ENCODE data around the gene MLC1.

The MLC1 gene

DNA sequence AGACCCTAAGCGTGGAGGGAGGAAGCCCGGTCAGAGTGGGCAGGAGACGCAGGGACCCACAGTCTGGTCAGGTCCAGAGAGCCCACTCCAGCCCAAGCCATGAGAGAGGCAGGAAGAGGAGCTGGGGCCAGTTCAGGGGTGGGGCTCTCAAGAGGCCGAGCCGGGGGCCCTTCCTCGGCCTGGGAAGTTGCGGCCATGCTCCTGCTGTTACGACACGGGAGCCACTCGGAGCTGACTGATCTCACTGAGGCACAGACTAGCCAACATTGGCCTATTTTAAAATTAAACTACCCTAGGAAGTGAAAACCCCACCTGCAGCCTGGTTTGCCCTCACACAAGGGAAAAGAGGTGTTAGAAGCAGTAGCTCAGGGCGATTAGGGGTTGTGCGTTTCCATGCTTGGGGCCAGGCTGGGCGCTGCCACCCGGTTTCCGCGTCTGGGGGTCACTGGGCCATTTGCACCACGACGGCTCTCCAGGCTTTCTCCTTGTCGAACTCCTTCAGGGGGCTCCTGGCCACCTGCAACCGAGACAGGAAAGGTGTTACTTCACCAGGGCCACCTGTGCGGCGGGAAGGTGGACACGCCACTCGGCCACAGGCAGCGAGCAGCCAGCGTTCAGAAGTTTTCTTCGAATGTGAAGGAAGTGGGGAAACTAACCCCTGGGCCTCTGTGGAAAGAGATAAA lies 23.9 kb downstream of the MLC1 start:
- FAIRE-seq = no peak
- TF ChIP-seq TAF1 (IDR thresholded peaks at IDR 0.05; ENCODE audit: borderline replicate concordance, low read depth, low read length) = no peak
- no peak for TF ChIP-seq POLR2A (IDR thresholded peaks at IDR 0.05; ENCODE audit: low read depth, low read length)
- no peak for TF ChIP-seq POLR2AphosphoS5 (IDR thresholded peaks at IDR 0.05; ENCODE audit: low read depth, low read length)
- DNase-seq (ENCODE audit: insufficient read length) = no peak

DNA sequence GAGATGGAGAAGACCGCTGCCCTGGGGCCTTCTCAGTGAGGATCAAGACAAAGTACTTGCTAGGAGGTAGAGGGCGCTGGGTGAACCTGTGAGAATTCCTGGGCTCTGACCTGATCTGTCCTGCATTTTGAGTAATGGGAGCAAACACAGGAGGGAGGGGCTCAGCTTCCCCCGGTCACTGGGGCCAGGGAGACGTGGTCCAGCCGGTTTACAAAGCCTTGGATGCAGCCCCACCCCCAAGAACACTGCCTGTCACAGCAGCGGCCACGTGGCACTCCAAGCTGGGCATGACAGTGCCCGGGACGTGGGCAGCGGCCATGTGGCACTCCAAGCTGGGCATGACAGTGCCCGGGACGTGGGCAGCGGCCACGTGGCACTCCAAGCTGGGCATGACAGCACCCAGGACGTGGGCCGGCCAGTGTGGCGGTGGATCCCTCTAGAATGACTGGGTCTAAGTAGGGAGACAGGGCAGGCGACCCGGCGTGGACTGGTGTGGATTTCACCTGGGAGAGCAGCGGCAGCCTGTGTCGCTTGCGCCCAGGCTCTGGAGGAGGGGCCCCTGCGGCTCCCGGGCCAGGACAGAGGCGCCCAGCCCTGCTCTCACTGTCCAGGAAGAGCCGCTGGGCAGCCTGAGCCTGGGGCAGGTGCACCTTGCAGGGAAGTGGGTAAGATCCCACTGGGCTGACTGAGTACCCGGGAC lies 24.6 kb downstream of the MLC1 start:
- DNase-seq (ENCODE audit: insufficient read length) = no peak
- FAIRE-seq = no peak
- TF ChIP-seq POLR2AphosphoS5 (IDR thresholded peaks at IDR 0.05; ENCODE audit: low read depth, low read length) = no peak
- TF ChIP-seq TAF1 (IDR thresholded peaks at IDR 0.05; ENCODE audit: borderline replicate concordance, low read depth, low read length) = no peak
- TF ChIP-seq POLR2A (IDR thresholded peaks at IDR 0.05; ENCODE audit: low read depth, low read length) = no peak

DNA sequence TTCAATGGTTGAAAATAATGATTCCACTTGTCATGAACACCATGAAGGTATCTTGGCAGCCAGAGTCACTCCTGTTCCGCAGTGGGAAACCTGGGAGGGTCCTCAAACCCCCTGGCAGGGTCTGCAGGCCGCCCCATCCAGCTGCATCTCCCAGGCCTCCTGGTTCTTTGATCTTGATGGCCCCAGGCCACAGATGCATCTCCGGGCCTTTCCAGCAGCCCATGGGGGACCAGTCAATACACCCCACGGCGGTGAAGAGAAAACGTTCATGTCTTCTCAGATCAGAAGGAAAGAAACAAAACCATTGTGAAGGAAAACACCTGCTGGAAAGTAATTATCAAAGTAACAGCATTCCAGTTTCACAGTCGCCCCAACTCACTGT lies 25.4 kb downstream of the MLC1 start:
- no peak for TF ChIP-seq TAF1 (IDR thresholded peaks at IDR 0.05; ENCODE audit: borderline replicate concordance, low read depth, low read length)
- TF ChIP-seq POLR2A (IDR thresholded peaks at IDR 0.05; ENCODE audit: low read depth, low read length) = no peak
- TF ChIP-seq POLR2AphosphoS5 (IDR thresholded peaks at IDR 0.05; ENCODE audit: low read depth, low read length) = no peak
- FAIRE-seq (no peak), DNase-seq (ENCODE audit: insufficient read length) (no peak)

- TF ChIP-seq TAF1 (IDR thresholded peaks at IDR 0.05; ENCODE audit: borderline replicate concordance, low read depth, low read length) (no peak), POLR2A (IDR thresholded peaks at IDR 0.05; ENCODE audit: low read depth, low read length) (no peak), POLR2AphosphoS5 (IDR thresholded peaks at IDR 0.05; ENCODE audit: low read depth, low read length) (no peak)
- no peak for FAIRE-seq
- no peak for DNase-seq (ENCODE audit: insufficient read length)
These were observed 26.0 kb downstream of the MLC1 start for GRCh38 chr22:50058906-50059880.

- FAIRE-seq (no peak), DNase-seq (ENCODE audit: insufficient read length) (no peak)
- TF ChIP-seq TAF1 (IDR thresholded peaks at IDR 0.05; ENCODE audit: borderline replicate concordance, low read depth, low read length) (no peak), POLR2A (IDR thresholded peaks at IDR 0.05; ENCODE audit: low read depth, low read length) (no peak), POLR2AphosphoS5 (IDR thresholded peaks at IDR 0.05; ENCODE audit: low read depth, low read length) (no peak)
These were observed 26.9 kb downstream of the MLC1 start, which contains the start of gene TTLL8 for GRCh38 chr22:50058061-50058905. Gene TTLL8 (minus strand): TSS chr22:50058298.

DNA sequence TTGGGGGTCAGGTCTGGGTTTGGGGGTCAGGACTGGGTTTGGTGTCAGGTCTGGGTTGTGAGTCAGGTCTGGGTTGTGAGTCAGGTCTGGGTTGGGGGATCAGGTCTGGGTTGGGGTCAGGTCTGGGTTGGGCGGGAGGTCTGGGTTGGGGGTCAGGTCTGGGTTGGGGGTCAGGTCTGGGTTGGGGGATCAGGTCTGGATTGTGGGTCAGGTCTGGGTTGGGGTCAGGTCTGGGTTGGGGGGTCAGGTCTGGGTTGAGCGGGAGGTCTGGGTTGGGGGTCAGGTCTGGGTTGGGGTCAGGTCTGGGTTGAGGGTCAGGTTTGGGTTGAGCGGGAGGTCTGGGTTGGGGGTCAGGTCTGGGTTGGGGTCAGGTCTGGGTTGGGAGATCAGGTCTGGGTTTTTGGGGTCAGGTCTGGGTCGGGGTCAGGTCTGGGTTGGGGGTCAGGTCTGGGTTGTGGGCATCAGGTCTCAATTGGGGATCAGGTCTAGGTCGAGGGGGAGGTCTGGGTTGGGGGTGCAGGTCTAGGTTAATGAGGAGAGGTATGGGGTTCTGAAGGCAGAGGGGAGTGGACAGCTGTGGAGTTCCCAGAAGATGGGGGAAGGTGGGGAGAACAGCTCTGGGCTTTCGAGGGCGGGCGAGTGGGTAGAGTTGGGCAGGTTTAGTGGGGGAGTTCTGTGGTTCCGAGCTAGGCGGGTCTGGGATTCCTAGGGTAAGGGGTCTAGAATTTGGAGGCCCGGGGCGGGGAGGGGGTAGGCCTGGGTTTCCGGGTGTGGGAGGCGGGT lies 27.8 kb downstream of the MLC1 start:
- TF ChIP-seq TAF1 (IDR thresholded peaks at IDR 0.05; ENCODE audit: borderline replicate concordance, low read depth, low read length) (no peak), POLR2A (IDR thresholded peaks at IDR 0.05; ENCODE audit: low read depth, low read length) (no peak), POLR2AphosphoS5 (IDR thresholded peaks at IDR 0.05; ENCODE audit: low read depth, low read length) (no peak)
- DNase-seq (ENCODE audit: insufficient read length) (no peak), FAIRE-seq (no peak)

DNA sequence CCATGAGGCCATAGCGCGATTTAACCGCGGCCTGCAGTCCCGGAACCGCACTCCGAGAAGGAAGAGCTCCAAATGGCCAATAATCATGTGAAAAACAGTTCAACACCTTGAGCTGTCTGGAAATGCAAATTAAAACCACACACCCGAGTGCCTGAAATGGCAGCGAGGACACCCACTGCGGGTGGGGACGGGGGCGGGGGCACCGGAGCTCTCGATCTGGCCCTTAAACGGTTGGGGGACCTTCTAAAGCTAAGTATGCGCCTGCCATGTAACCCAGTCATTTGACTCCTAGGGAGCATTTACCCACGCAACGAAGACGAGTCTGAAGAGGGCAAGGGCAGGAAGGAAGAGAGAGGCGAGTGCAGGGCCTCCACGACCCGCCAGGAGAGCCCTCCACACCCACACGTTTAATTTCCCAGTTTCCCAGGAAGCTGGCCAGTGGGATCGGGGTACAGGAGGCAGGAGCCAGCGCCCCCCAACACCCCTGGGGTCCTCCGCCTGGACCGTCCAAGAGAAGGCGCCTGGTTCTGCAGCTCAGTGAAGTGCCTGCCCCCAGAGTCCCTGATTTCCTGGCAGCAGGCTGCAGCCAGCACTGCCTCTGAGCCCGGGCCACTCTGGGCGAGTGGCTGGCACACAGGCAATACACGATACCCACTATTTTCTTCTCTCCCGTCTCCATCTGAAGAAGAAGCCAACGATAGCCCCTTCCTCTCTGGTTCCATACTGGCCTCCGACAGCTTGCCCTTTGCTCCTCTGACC lies 28.8 kb downstream of the MLC1 start:
- FAIRE-seq (no peak), DNase-seq (ENCODE audit: insufficient read length) (no peak)
- no peak for TF ChIP-seq POLR2A (IDR thresholded peaks at IDR 0.05; ENCODE audit: low read depth, low read length)
- no peak for TF ChIP-seq POLR2AphosphoS5 (IDR thresholded peaks at IDR 0.05; ENCODE audit: low read depth, low read length)
- no peak for TF ChIP-seq TAF1 (IDR thresholded peaks at IDR 0.05; ENCODE audit: borderline replicate concordance, low read depth, low read length)

DNA sequence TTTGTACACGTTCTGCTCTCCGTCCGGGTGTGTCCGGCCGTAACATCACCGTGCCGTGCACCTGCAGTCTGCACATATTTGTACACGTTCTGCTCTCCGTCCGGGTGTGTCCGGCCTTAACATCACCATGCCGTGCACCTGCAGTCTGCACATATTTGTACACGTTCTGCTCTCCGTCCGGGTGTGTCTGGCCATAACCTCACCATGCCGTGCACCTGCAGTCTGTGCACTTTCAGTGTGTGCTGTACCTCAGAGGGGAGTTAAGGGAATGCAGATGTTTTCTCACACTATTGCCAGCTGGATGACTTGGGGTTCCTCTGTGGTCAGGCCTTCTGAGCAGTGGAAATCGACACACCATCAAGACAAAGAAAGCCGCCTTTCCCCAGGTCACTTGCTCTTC lies 31.4 kb downstream of the MLC1 start:
- DNase-seq (ENCODE audit: insufficient read length) = no peak
- TF ChIP-seq POLR2A (IDR thresholded peaks at IDR 0.05; ENCODE audit: low read depth, low read length) (no peak), POLR2AphosphoS5 (IDR thresholded peaks at IDR 0.05; ENCODE audit: low read depth, low read length) (no peak), TAF1 (IDR thresholded peaks at IDR 0.05; ENCODE audit: borderline replicate concordance, low read depth, low read length) (no peak)
- FAIRE-seq = no peak

DNA sequence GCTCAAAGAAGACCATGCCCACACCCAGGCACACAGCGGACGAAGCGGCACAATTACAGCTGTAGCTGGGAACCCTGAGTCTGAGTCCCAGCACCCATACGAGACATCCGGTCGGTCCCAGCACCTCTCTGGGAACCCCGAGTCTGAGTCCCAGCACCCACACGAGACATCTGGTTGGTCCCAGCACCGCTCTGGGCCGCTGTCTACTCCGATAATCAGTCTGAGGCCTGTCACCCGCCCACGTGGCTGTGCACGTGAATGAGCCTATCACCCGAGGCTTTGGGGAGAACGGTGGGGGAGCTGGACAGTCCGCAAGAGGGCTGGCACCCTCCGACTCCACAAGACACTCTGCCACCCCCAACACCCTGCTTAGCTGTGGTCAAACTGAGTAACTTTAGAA lies 33.3 kb downstream of the MLC1 start:
- TF ChIP-seq TAF1 (IDR thresholded peaks at IDR 0.05; ENCODE audit: borderline replicate concordance, low read depth, low read length) = no peak
- no peak for TF ChIP-seq POLR2AphosphoS5 (IDR thresholded peaks at IDR 0.05; ENCODE audit: low read depth, low read length)
- TF ChIP-seq POLR2A (IDR thresholded peaks at IDR 0.05; ENCODE audit: low read depth, low read length) = no peak

More for the DNA sequence above, 33.3 kb downstream of the MLC1 start:
- no peak for FAIRE-seq
- DNase-seq (ENCODE audit: insufficient read length) = no peak

Data from GM12892 (cell line).